ENCODE results near the gene TFB1M.

TFB1M gene

DNA sequence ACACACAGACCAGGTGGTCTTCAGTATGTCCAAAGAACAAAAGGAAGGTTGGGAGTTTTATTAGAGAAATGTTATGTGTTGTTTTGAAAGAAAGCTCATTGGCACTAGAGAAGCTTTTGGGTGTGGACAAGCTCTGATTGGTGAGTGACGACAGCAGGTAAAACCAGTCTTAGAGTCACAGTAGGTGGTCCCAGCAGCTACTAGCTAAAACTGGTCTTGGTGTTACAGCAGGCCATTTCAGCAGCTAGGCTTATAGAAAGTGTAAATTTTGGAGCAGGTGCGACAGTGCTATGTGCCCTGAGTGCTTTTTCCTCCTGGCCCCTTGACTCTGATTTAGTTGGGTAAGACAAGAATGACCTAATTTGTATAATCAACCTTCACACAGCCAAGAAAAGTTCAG, 46.9 kb downstream of the TFB1M start:
- H3K4me3 ChIP-seq (ENCODE audit: low read depth, low read length) = no peak overlapping the region

DNA sequence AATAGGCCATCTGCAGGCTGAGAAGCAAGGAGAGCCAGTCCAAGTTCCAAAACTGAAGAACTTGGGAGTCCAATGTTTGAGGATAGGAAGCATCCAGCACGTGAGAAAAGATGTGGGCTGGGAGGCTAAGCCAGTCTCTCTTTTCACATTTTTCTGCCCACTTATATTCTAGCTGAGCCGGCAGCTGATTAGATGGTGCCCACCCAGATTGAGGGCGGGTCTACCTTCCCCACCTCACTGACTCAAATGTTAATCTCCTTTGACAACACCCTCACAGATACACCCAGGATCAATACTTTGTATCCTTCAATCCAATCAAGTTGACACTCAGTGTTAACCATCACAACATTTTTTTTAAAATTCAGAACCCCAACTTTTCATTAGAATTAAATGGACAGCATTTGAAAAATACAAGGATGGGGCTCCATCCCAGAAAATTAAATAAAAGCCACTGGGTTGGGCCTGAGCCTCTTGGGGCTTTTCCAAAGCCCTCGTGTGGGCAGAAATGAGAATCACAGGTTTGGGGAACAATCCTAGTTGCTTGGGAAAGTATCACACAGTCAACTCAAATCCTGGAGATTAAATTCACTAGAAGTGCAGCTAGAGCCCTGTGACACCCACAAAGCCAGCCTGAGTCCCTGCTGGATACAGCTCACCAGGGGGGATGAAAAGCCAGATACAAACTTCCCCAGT, 48.3 kb downstream of the TFB1M start:
- H3K4me3 ChIP-seq (ENCODE audit: low read depth, low read length) = no peak overlapping the region

DNA sequence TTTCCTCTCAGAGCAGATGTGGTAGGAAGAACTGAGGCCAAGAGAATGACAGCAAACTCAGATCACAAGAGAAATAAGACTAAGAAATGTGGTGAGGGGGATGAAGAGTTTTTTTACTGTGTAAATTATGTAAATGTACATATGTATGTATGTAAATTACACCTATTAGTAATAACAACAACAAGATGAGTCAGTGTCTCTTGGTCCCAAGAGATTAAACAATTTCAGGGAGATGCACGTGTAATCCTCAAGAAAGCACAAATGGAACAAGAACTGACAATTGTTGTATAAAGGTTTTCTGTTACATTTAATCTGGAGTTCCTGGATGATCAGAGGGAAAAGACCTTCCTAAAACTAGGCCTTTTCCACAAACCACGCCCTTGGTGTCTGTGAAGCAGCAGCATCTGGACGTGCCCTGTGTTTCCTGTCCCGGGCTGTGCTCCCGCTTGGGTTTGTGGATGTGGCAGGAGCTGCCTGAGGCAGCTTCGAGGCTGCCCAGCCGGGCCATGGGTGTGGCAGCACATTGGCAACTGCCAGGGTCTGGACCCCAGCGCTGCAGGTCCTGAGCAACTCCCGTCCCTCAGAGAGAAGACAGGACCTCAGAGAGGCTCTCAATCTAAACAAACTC, 49.5 kb downstream of the TFB1M start:
- no peak overlapping the region for H3K4me3 ChIP-seq (ENCODE audit: low read depth, low read length)

DNA sequence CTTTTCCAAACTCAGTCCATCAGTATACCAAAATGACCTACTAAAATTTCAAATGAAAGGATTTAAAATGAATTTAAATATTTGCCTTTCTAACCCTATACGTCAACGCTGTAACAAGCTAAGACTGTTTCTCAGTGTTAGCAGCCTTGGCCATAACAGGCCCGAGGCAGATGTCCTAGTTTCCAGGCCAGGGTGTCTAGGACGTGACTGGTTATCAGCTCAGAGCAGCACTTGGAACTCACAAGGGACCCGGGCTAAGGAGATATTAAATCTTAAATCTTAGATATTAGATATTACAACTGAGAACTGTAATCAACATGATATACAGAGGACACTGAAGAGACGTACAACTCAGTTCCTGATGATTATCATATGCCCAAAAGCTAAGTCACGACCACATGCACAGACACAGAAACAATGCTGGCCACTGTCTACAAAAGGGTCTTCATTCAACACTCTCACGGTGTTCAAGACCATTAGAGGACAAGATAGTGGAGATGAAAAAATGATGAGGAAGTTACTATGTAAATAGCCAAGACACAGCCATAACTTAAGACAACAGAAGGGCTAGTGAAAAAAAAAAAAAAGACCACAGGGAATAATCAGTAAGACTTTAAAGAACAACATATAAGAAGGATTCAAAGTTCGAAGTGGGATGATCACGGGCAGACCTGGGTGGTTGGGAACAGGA, 50.8 kb downstream of the TFB1M start, which contains the start of gene CLDN20:
CLDN20 (plus strand) TSS at position 641 of the 691 bp plus-strand sequence. CDS start 11,707 bp downstream, outside the sequence.
- H3K4me3 ChIP-seq (ENCODE audit: low read depth, low read length) = no peak within 1 kb of the TSS

DNA sequence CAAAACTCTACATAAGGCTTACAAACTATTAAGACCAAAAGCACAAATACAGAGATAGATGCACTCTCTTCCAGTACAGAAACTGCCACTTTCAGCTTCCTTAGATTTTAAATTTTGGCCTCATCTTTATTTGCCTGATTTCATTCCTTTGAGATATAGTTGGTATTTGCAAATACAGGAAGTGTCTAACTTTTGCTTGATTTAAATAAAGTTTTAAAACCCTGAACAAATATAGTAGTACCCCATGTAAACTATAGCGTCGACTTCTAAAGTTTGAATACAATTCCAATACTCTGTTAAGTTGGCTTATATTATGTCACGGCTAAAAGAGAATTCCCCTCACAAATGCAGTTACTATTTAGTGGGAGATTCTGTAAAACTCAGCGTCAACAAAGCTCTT, 51.6 kb downstream of the TFB1M start:
- H3K4me3 ChIP-seq (ENCODE audit: low read depth, low read length) = no peak overlapping the region

DNA sequence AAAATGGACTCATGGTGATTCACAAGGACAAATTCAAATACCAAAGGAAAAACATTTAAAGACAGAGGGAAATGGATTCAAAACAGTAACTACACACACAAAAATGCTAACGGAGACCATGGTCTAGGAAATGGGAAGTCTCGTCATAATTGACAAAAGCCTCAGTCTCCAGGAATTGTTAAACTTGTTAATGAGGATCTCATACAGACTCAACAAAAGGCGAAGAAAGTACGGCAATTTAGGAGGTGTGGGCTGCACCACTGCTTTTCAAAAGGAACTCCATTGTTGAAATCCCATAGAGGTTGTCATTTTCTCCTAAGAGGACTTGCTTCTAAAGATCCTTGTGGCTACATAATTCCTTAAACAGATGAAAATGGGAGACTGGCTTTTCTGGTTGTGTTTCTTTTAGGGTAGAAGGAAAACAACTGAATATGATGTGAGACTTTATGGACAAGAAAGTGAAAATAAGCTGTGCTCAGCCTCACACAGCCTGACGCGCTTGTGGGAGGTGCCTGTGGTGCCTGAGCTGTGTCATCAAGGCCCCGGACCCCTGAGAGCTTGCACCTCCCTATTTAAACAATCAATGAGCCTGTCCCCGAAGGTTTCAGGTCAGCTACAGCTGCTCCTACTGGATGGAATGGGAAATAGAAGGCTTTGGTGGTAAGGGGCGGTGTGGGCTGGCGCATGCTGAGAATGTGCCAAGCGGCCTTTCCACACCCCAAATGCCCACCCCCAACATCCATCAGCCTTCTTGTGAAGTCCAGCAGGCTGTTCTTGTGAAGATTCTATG, 53.0 kb downstream of the TFB1M start:
- H3K4me3 ChIP-seq (ENCODE audit: low read depth, low read length) = no peak overlapping the region

DNA sequence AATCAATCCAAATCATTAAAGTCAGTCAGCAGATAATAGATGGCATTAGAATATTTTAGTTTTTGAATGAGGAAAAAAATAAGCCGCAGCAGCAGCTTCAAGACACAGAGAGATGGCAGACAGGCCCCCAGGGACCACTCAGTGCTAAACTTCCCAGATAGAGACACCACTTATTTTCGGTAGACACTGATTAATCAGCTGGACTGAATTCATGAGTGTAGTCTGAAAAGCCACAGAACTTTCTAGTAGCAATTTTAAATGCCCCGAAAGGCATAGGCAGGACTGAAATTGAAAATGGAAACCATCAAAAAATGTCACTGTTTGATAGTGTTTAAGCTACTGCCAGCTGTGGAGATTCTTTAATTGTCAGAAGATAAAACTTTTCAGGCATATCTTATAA, 53.6 kb downstream of the TFB1M start:
- H3K4me3 ChIP-seq (ENCODE audit: low read depth, low read length) = no peak overlapping the region

DNA sequence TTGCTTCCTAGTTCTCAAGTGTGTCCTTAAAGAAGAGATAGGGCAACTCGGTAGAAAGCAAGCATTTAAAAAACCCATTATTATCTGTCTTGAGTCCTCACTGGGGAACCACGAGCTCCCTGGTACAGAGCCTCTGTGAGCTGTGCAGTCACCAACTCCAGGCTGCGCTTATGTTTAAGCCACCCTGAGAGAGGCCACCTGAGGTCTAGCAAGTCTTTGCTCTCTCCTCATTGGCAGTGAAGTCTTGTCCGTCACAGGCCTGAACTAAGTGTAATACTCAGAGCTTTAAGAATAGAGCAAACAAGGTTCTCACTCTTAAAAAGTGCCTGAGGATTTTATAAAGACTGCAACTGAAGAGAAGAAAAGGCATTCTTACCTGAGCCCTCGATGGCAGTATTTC, 54.4 kb downstream of the TFB1M start:
- no peak overlapping the region for H3K4me3 ChIP-seq (ENCODE audit: low read depth, low read length)

DNA sequence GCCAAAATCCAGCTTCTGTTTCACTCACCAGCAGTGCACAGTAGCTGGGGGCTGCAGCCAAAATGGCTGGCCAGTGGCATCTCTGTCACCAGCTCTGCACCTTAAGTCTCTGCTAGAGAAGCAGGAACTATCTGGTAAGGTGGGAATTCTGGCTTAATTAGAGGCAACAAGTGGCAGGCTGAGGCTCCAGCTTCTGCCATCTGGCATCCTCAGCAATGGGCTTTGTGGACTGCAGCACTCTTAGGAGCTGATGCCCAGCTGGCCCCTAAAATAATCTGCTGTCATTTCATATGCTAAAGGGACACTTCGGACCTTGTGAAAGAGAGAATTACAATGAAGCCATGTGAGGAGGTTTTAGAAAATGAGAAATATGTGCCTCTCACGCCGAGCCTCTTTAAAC, 55.1 kb downstream of the TFB1M start:
- H3K4me3 ChIP-seq (ENCODE audit: low read depth, low read length) = no peak overlapping the region

DNA sequence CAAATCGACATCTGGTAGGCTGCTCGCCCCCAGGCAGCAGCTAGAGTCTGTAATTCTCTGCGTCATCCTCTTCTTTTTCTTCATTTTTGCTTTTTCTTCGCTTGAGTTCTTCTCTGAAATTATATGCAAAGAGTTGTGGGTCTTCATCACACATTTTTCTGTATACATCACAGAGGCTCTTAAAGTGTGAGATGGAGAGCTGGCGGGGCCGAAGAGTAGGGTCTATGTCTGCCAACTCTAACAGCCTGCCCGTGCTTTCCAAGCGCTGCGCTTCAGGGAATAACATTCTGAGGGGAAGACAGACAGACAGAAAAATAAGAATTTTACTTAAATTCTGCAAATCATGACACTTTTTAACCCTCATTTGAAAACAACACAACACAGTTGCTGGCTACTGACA, 56.5 kb downstream of the TFB1M start:
- no peak overlapping the region for H3K4me3 ChIP-seq (ENCODE audit: low read depth, low read length)

DNA sequence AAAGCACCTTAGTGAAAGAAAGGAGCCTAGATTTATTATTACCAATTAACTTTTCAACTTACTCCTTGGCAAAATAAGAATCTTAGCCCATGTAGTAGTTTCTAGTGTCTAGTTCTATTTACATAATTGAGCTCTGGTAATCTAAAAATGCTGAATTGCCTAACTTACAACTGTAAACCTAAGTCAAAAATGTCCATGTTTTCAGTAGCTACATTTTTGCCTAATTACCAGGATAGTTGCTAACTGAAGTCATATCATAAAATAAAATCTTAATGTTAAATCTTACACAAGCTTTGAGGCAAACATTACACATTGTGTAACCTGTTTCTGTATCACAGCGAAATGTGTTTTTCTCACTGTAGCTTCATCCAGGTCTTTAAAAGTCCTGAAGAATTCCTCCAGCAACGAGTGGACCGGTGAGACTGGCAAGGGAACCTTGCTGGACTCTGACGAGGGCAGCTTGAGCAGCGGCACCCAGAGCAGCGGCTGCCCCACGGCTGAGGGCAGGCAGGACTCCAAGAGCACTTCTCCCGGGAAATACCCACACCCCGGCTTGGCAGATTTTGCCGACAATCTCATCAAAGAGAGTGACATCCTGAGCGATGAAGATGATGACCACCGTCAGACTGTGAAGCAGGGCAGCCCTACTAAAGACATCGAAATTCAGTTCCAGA, 58.0 kb downstream of the TFB1M start:
- no peak overlapping the region for H3K4me3 ChIP-seq (ENCODE audit: low read depth, low read length)

DNA sequence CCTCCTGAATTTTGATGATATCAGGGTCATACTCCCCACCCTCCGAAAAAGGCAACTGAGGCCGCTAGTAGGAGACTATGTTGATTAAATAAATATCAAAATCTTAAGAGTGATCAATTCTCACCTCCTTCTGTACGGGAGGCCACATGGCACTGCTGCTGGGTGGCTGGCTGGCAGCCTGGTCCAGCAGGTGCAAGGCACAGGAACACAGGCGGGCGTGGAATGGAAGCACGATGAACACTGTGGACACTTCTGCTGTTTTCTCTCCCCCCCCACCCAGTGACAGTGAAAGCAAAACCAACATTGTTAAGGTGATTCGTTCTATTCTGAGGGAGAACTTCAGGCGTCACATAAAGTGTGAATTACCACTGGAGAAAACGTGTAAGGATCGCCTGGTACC, 60.1 kb downstream of the TFB1M start:
- H3K4me3 ChIP-seq (ENCODE audit: low read depth, low read length) = no peak overlapping the region

DNA sequence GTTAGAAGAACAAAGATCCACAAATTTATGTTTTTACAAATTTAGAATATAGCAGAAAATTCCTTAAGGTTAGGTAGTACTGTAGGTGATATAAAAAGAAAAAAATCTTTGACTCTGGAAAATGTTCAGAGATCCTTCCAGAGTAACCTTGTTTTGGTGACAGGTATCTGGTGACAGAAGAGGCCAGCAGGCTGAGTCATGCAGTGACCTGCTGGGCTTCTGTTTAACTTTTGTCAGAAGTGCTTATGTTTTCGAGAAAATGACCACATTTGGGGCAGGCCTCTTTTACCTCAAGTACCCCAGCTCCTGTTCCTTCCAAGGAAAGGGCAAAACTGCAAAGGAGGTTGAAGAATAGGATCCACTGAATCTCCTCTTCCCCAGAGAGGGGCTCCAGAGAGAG, 60.9 kb downstream of the TFB1M start:
- no peak overlapping the region for H3K4me3 ChIP-seq (ENCODE audit: low read depth, low read length)

DNA sequence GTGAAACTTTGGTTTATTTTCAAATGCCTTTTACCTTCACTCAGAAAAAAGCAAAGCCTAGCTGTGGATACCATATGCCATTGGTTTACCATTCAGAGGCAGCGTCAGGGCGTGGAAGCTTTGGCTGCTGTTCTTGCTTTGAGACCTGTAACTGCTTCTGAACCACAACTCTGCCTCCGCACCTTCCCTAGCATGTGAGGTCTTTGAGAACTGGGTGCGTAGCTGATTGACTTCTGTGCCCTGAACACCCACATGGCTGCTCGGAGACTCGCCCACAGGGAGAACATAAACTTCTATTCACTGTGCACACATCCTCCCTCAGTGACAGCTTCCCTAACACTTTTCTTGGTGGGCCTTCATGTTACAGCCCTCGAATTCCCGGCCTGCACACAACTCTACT, 61.7 kb downstream of the TFB1M start:
- no peak overlapping the region for H3K4me3 ChIP-seq (ENCODE audit: low read depth, low read length)

DNA sequence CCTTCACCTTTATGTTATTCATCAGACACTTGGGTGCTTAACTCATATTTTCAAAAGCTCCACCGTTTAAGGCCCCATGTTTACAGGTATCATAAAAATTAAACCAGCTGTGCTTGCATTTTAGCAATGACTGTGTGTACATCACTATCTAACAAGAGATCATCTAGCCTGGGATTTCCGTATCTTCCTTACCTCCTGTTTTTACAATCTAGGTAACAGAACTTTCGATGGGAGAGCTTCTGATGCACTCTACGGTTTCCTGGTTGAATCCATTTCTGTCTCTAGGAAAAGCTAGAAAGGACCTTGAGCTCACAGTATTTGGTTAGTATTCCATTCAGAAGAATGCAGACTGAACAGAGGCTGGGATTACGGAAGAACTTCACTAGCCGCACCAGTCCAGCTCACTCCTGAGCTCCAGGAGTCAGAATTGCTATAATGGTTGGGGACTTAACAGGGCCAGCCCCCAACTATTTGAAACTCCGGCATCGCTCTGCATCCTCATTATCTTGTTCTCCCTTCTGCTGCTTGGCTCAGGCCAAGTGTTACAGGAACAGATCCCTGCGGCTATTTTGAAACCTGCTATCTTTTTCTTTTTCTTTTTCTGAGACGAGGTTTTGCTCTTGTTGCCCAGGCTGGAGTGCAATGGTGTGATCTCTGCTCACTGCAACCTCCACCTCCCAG, 63.4 kb downstream of the TFB1M start:
- no peak overlapping the region for H3K4me3 ChIP-seq (ENCODE audit: low read depth, low read length)

DNA sequence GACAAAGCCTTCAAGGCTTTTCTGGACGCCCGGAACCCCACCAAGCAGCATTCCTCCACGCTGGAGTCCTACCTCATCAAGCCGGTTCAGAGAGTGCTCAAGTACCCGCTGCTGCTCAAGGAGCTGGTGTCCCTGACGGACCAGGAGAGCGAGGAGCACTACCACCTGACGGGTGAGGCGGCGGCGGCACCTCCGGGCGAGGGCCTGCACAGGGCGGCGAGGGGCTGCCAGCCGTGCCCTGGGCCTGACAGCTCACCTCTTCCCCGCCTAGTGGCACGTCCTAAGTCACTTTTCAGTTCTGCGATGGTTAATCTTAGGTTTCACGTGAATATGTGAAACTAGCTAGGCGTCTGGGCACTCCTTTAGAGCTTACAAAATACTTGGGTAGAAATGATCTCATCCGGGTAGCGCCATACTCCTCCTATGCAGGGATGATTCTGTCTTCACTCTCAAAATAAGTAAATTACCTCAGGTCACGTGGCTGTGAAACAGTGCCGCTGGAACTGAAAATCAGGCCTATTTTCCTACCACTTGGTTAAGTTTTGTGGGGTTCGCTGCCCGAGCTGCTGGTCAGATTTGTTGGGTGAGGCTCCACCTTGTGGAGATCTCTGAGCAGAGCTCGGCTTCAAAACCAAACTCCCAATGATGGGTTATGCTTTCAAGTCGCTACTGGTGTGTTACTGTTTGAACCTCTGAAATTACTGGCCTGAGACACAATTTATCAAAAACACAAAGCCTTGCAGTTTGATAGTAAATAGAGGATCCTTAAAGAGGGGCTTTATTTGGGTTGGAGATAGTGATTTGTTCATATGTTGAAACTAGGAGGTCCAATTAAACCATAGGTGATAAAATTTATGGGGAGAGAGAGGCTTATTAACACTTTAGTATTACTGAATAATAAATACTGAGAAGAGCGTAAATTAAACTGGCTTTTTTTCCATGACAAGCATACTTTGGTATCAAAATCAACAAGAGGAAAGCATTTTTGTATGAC, 66.0 kb downstream of the TFB1M start:
- H3K4me3 ChIP-seq (ENCODE audit: low read depth, low read length) = no peak overlapping the region

DNA sequence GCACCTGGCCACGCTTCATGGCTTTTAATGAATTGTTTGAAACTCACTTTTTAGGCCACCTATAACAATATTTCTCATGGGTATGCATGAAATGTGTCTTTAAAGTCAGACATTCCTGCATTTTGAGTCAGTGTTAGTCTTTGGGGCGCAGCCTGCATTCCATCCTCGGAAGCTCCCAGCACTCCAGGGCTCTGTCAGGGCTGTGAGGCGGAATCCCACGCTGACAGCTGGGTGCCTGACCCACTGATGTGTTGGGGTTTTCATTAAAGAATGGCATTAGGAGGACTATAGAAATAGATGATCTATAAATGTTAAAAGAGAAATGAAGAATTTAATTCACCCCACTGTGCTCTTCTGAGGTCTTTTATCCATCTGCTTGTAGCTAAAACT, 66.7 kb downstream of the TFB1M start:
- H3K4me3 ChIP-seq (ENCODE audit: low read depth, low read length) = no peak overlapping the region

DNA sequence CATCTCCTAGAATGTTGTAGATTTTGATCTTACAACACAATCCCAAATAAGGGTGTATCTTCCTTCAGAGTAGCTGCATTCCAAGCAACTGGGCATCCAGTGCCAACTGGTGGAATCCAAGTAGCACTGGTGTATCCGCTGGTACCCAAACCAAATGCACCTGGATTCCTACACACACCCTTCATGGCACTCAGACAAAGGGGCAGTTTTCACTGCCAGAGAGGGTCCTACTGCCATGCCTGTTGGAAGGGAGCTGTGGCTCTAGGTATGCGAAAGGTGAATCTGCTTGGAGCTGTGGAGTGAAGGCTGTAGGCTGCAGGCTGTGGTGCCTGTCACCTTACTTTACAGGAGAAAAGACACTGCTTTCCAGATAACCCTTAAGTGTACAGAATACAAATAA, 67.5 kb downstream of the TFB1M start:
- H3K4me3 ChIP-seq (ENCODE audit: low read depth, low read length) = no peak overlapping the region

DNA sequence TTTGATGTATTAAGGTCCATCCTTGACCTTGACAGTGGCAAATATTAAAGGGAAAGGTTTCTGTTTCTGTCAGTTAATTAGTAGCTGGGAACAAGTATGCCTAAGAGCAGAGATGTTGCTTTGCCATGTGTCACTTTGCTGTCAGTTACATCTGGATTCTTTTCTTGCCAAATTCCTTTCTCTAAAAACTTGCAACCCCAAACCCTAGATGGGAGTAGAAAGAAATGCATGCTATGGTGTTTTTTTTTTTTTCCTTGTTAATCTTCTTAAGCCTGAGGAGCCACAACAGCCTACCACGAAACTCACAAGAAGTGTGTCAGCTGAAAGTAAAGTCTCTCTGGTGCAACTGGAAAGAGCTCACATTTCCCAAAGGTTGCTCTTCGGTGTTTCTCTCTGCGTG, 68.5 kb downstream of the TFB1M start:
- no peak overlapping the region for H3K4me3 ChIP-seq (ENCODE audit: low read depth, low read length)

All from iPS-11a (cell line).